IMR-90 (cell line): Measurements from ENCODE around the gene TTC19. TPM values are rescaled to one million over a fixed set of nuclear protein-coding genes. Genes with fewer than 3 reads are reported as not detected.

Experiments used
- ATAC-seq: fragments of 200-7000 bp; cut with Tn5 transposase; 2 replicates; pipeline ENCODE4 v1.9.1; 2020; ENCODE audit warnings: low read depth, mild to moderate bottlenecking, moderate library complexity
- BruUV-seq: library from RNA; stranded (reverse); fragments of 400-500 nt; replicated peaks from 2 replicates; lab custom pipeline; 2021; lab: Mats Ljungman, UMichigan
- CTCF ChIA-PET: fragments of 300-600 bp; formaldehyde crosslinking; extraction: SDS; loops from one replicate; lab custom pipeline; 2021; ENCODE audit warnings: antibody characterized with exemption; lab: Yijun Ruan, JAX
- POLR2A ChIA-PET: fragments of 300-600 bp; sonication (Branson Sonifier 250); formaldehyde crosslinking; loops from one replicate; lab custom pipeline; 2022; ENCODE audit warnings: antibody characterized with exemption; ENCODE audit not compliant: unreplicated experiment; lab: Charles Lee
- DNase-seq: peaks from one replicate; pipeline ENCODE4 v3.0.0; 2013
- H2AFZ ChIP-seq: replicated peaks from 2 replicates; pipeline ENCODE3; 2013; ENCODE audit warnings: low read length, mild to moderate bottlenecking; ENCODE audit not compliant: poor library complexity
- H2AK5ac ChIP-seq: 2 replicates; pipeline ENCODE4 v1.6.1; 2013; ENCODE audit warnings: low read depth, low read length, inconsistent platforms
- H2AK9ac ChIP-seq: replicated peaks from 2 replicates; pipeline ENCODE3; 2013; ENCODE audit warnings: mild to moderate bottlenecking, low read depth, low read length, moderate library complexity; ENCODE audit not compliant: poor library complexity
- H2BK120ac ChIP-seq: 2 replicates; pipeline ENCODE4 v1.6.1; 2013; ENCODE audit warnings: low read depth, low read length, inconsistent platforms
- H2BK15ac ChIP-seq: 3 replicates; pipeline ENCODE4 v1.6.1; 2013; ENCODE audit warnings: low read depth, low read length, inconsistent platforms
- H2BK20ac ChIP-seq: 2 replicates; pipeline ENCODE4 v1.6.1; 2013; ENCODE audit warnings: low read depth, mild to moderate bottlenecking, inconsistent platforms, low read length, moderate library complexity
- H2BK5ac ChIP-seq: 2 replicates; pipeline ENCODE4 v1.6.1; 2013; ENCODE audit warnings: mild to moderate bottlenecking, low read depth, low read length, inconsistent platforms; ENCODE audit not compliant: poor library complexity, severe bottlenecking
- H3K14ac ChIP-seq: replicated peaks from 2 replicates; pipeline ENCODE4 v1.6.1; 2013; ENCODE audit warnings: low read depth, low read length, inconsistent platforms
- H3K18ac ChIP-seq: 2 replicates; pipeline ENCODE4 v1.6.1; 2013; ENCODE audit warnings: low read depth, low read length, control low read depth
- H3K23ac ChIP-seq: 2 replicates; pipeline ENCODE4 v1.6.1; 2013; ENCODE audit warnings: low read depth, low read length, inconsistent platforms
- H3K27ac ChIP-seq: 2 replicates; pipeline ENCODE4 v1.5.1; 2013; ENCODE audit warnings: mild to moderate bottlenecking, control low read depth, low read length; ENCODE audit not compliant: insufficient read depth
- H3K27me3 ChIP-seq: 2 replicates; pipeline ENCODE4 v1.6.1; 2013; ENCODE audit warnings: low read length; ENCODE audit not compliant: control insufficient read depth, insufficient read depth
- H3K36me3 ChIP-seq: 2 replicates; pipeline ENCODE4 v1.6.1; 2013; ENCODE audit warnings: low read length, mixed read lengths; ENCODE audit not compliant: control insufficient read depth, insufficient read depth
- H3K4ac ChIP-seq: 2 replicates; pipeline ENCODE4 v1.6.1; 2013; ENCODE audit warnings: low read depth, low read length, inconsistent platforms
- H3K4me1 ChIP-seq: 2 replicates; pipeline ENCODE4 v1.6.1; 2013; ENCODE audit warnings: low read length, mixed read lengths; ENCODE audit not compliant: control insufficient read depth, insufficient read depth
- H3K4me2 ChIP-seq: 2 replicates; pipeline ENCODE4 v1.6.1; 2013; ENCODE audit warnings: low read depth, mild to moderate bottlenecking, control low read depth, low read length, moderate library complexity
- H3K4me3 ChIP-seq: 2 replicates; pipeline ENCODE4 v1.5.1; 2013; ENCODE audit warnings: low read depth, mild to moderate bottlenecking, control low read depth, low read length, moderate library complexity; ENCODE audit not compliant: insufficient read depth
- H3K56ac ChIP-seq: 2 replicates; pipeline ENCODE4 v1.6.1; 2013; ENCODE audit warnings: low read length, inconsistent platforms; ENCODE audit not compliant: insufficient read depth; ENCODE audit errors: extremely low read depth
- H3K79me1 ChIP-seq, 2 experiments: 2 replicates each; pipeline ENCODE4 v1.6.1; 2013; ENCODE audit warnings: low read length in 2 of 2, inconsistent platforms in 1 of 2, low read depth in 1 of 2
- H3K9ac ChIP-seq: 2 replicates; pipeline ENCODE4 v1.6.1; 2013; ENCODE audit warnings: low read depth, low read length, control low read depth
- H3K9me1 ChIP-seq: 2 replicates; pipeline ENCODE4 v1.6.1; 2013; ENCODE audit warnings: low read length, inconsistent platforms; ENCODE audit not compliant: insufficient read depth
- H3K9me3 ChIP-seq: 2 replicates; pipeline ENCODE4 v1.6.1; 2013; ENCODE audit warnings: low read length; ENCODE audit not compliant: control insufficient read depth, insufficient read depth
- H4K20me1 ChIP-seq: 2 replicates; pipeline ENCODE4 v1.6.1; 2013; ENCODE audit warnings: low read length, inconsistent platforms; ENCODE audit not compliant: insufficient read depth
- H4K5ac ChIP-seq: 2 replicates; pipeline ENCODE4 v1.6.1; 2013; ENCODE audit warnings: mild to moderate bottlenecking, low read depth, low read length, control low read depth
- H4K8ac ChIP-seq, 2 experiments: 2 replicates each; pipeline ENCODE4 v1.6.1; 2013; ENCODE audit warnings: low read depth in 2 of 2, low read length in 2 of 2, control low read depth in 1 of 2, inconsistent platforms in 1 of 2
- H4K91ac ChIP-seq: 2 replicates; pipeline ENCODE4 v1.6.1; 2013; ENCODE audit warnings: low read depth, low read length, inconsistent platforms; ENCODE audit not compliant: insufficient read depth
- BHLHE40 ChIP-seq: fragments of 150-350 bp; IDR thresholded peaks from 2 replicates; pipeline ENCODE4 v1.6.1; 2016; ENCODE audit warnings: mild to moderate bottlenecking, low read depth, low read length
- MAFK ChIP-seq: IDR thresholded peaks from 2 replicates; pipeline ENCODE4 v1.6.1; 2012; ENCODE audit warnings: low read depth, low read length, improper control_type of control experiment
- MAZ ChIP-seq: IDR thresholded peaks from 2 replicates; pipeline ENCODE4 v1.6.1; 2012; ENCODE audit warnings: low read depth, mild to moderate bottlenecking, low read length, improper control_type of control experiment, moderate library complexity, borderline replicate concordance
- MXI1 ChIP-seq: IDR thresholded peaks from 2 replicates; pipeline ENCODE4 v1.6.1; 2012; ENCODE audit warnings: low read depth, mild to moderate bottlenecking, low read length, moderate library complexity, borderline replicate concordance
- RFX5 ChIP-seq: IDR thresholded peaks from 2 replicates; pipeline ENCODE4 v1.8.0; 2012; ENCODE audit warnings: low read depth, mild to moderate bottlenecking, low read length, moderate library complexity
- WGBS, 2 experiments: methylation state at CpG; one replicate each; pipeline versions ENCODE4 v1.1.5 to v1.1.7; 2013; ENCODE audit warnings: missing lambda C conversion rate in 2 of 2; ENCODE audit not compliant: insufficient read length in 1 of 2; ENCODE audit errors: extremely low coverage in 2 of 2; 5-methylcytosine and 5-hydroxymethylcytosine counted together
- dilution Hi-C: fragments of 300-500 bp; cut with HindIII; formaldehyde crosslinking; loops from one replicate; pipeline ENCODE4 v1.14.3; 2018; ENCODE audit warnings: low sequenced_read_pairs; ENCODE audit not compliant: unreplicated experiment
- in situ Hi-C: fragments of 300-500 bp; cut with MboI; formaldehyde crosslinking; loops from 3 replicates; pipeline ENCODE4 v1.14.3; 2019; ENCODE audit warnings: low sequenced_read_pairs, inconsistent platforms, mixed read lengths
- intact Hi-C: fragments of 100-400 bp; cut with micrococcal nuclease; formaldehyde crosslinking; loops from 2 replicates; pipeline ENCODE4 v1.10.0; 2022
- polyA plus RNA-seq, 3 experiments: library from polyadenylated mRNA; depleted of rRNA; stranded (reverse); fragments of >200 nt; gene quantifications; 2 replicates each; pipeline ENCODE4 v1.2.3, GENCODE V29; 2012; ENCODE audit warnings: low replicate concordance in 1 of 3
- total RNA-seq: library from RNA; depleted of rRNA; stranded (reverse); fragments of >200 nt; gene quantifications from 2 replicates; pipeline ENCODE4 v1.2.3, GENCODE V29; 2012

The TTC19 gene
- total and polyA plus RNA-seq, 2 of the 4 experiments (the other 2 are of a cell fraction), result 8.3 to 12.9 TPM

DNA sequence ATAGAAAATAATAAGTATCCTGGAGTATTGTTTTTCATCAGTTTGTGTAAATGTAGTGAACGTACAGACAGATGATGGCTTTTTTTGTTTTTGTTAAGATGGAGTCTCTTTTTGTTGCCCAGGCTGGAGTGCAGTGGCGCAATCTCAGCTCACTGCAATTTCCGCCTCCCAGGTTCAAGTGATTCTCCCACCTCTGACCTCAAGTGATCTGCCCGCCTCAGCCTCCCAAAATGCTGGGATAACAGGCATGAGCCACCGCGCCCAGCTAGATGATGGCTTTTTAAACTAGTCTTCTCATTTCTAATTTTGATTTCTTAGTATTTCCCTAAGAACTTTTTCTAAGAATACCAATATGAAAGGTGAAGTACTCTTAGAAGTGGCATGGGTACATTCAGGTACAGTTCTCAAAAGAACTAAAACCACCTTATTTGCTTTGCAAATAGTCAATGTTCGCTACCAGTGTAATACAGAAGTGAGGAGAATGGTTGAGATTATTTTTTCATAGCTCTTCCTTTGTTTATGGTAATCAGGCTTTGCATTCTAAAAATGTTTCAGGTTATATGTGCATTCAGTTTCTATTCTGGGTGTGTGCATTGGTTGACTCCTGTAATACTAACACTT lies 34.2 kb downstream of the TTC19 start:
- intact Hi-C loops, result no loop called here
- no peak overlapping the region for H4K8ac ChIP-seq
- in situ Hi-C loops, result no loop called here
- H3K4me2 ChIP-seq, result no peak overlapping the region
- H2BK15ac ChIP-seq, result no peak overlapping the region
- ChIA-PET CTCF (no interaction called here), POLR2A (no interaction called here)
- no peaks in the 10 kb centered on the region for H3K9me1 ChIP-seq
- H3K27ac ChIP-seq, result no peak overlapping the region
- 100% methylated on average over 2 of the region's 7 CpGs; no CpG with 5 or more reads in 1 of the 2 experiments for WGBS, 2 experiments
- no peaks in the 10 kb centered on the region for H3K4me1 ChIP-seq
- H4K20me1 ChIP-seq, result no peaks in the 10 kb centered on the region
- TF ChIP-seq BHLHE40 (no peak), MAFK (no peak), RFX5 (no peak), MAZ (no peak), MXI1 (no peak)
- H2AFZ ChIP-seq, result no peak overlapping the region
- no peak overlapping the region for H3K4ac ChIP-seq
- H4K5ac ChIP-seq, result no peak overlapping the region
- dilution Hi-C loops, result no loop called here
- H3K9me3 ChIP-seq, result peaks cover 2% of the 10 kb centered on the region
- H2AK5ac ChIP-seq, result no peak overlapping the region
- H3K4me3 ChIP-seq, result no peak overlapping the region
- no TSS peak for BruUV-seq
- H2AK9ac ChIP-seq, result no peak overlapping the region
- H2BK120ac ChIP-seq, result no peak overlapping the region
- DNase-seq, result no peak
- no peak for ATAC-seq
- H2BK5ac ChIP-seq, result no peak overlapping the region
- H2BK20ac ChIP-seq, result no peak overlapping the region
- H3K56ac ChIP-seq, result no peak overlapping the region
- peaks cover 15 to 62% of the 10 kb centered on the region in 2 experiments for H3K79me1 ChIP-seq
- H3K23ac ChIP-seq, result no peak overlapping the region
- H4K91ac ChIP-seq, result no peak overlapping the region
- no peak overlapping the region for H3K9ac ChIP-seq
- no peak overlapping the region for H3K18ac ChIP-seq
- no peaks in the 10 kb centered on the region for H3K27me3 ChIP-seq
- peaks cover 50% of the 10 kb centered on the region for H3K36me3 ChIP-seq
- no peak overlapping the region for H3K14ac ChIP-seq
